Karpas-422 (cell line): ENCODE results near the gene ECHDC3. TPM values are rescaled to one million over a fixed set of nuclear protein-coding genes. Genes with fewer than 3 reads are reported as not detected.

Source experiments
- DNase-seq: peaks from one replicate; pipeline ENCODE4 v3.0.0-alpha.2; 2015
- H2AFZ ChIP-seq: fragments of 200-600 bp; sonication (generic); 2 replicates; pipeline ENCODE4 v1.6.1; 2014; ENCODE audit warnings: antibody characterized with exemption, low read length, mixed read lengths
- H3K27ac ChIP-seq: fragments of 200-600 bp; sonication (generic); 2 replicates; pipeline ENCODE4 v1.5.1; 2014; ENCODE audit warnings: mild to moderate bottlenecking, low read length, moderate library complexity
- H3K27me3 ChIP-seq: fragments of 200-600 bp; sonication (generic); 2 replicates; pipeline ENCODE4 v1.6.1; 2014; ENCODE audit warnings: low read length, mixed read lengths
- H3K36me3 ChIP-seq: fragments of 200-600 bp; sonication (generic); 2 replicates; pipeline ENCODE4 v1.6.1; 2014; ENCODE audit warnings: low read length, mixed read lengths; ENCODE audit not compliant: insufficient read depth
- H3K4me1 ChIP-seq: fragments of 200-600 bp; sonication (generic); 2 replicates; pipeline ENCODE4 v1.6.1; 2014; ENCODE audit warnings: mild to moderate bottlenecking, low read length, mixed read lengths
- H3K4me2 ChIP-seq: fragments of 200-600 bp; sonication (generic); 2 replicates; pipeline ENCODE4 v1.6.1; 2014; ENCODE audit warnings: low read length, low read depth, mild to moderate bottlenecking; ENCODE audit not compliant: poor library complexity, severe bottlenecking
- H3K4me3 ChIP-seq: fragments of 200-600 bp; sonication (generic); 2 replicates; pipeline ENCODE4 v1.5.1; 2014; ENCODE audit warnings: mild to moderate bottlenecking, antibody characterized with exemption, low read length, mixed read lengths
- H3K79me2 ChIP-seq: fragments of 200-600 bp; sonication (generic); 2 replicates; pipeline ENCODE4 v1.6.1; 2014; ENCODE audit warnings: mild to moderate bottlenecking, low read length, mixed read lengths
- H3K9ac ChIP-seq: fragments of 200-600 bp; sonication (generic); 2 replicates; pipeline ENCODE4 v1.6.0; 2014; ENCODE audit warnings: low read length
- H3K9me2 ChIP-seq: fragments of 200-600 bp; sonication (generic), shearing (Covaris generic); replicated peaks from 2 replicates; pipeline ENCODE4 v1.6.0; 2014; ENCODE audit warnings: mild to moderate bottlenecking, low read length, moderate library complexity; ENCODE audit not compliant: insufficient read depth
- H3K9me3 ChIP-seq: fragments of 300-700, 200-600 bp; sonication (generic); 2 replicates; pipeline ENCODE4 v1.6.1; 2014; ENCODE audit warnings: low read length, mixed read lengths
- H4K20me1 ChIP-seq: fragments of 200-600 bp; sonication (generic); 2 replicates; pipeline ENCODE4 v1.6.1; 2014; ENCODE audit warnings: mild to moderate bottlenecking, antibody characterized with exemption, low read length, low read depth; ENCODE audit not compliant: insufficient read depth
- total RNA-seq: library from RNA; depleted of rRNA; stranded (reverse); fragments of >200 nt; shearing (Covaris generic); gene quantifications from 2 replicates; pipeline ENCODE4 v1.2.3, GENCODE V29; 2014; ENCODE audit warnings: low replicate concordance; rRNA removed

Gene ECHDC3
- not detected in 2 replicates for total RNA-seq

GRCh38 chr10:11742009-11742778 is at the start of gene ECHDC3:
Gene ECHDC3 (plus strand): TSS chr10:11742382. CDS start chr10:11742577, 195 bp downstream.
- H3K9ac ChIP-seq: no peak within 1 kb of the TSS
- no peak within 1 kb of the TSS for H3K4me2 ChIP-seq
- no peak for DNase-seq
- H2AFZ ChIP-seq: no peak within 1 kb of the TSS
- H3K4me3 ChIP-seq: no peak within 1 kb of the TSS
- H3K9me2 ChIP-seq: no peaks in the 10 kb centered on the region
- no peaks in the 10 kb centered on the region for H3K4me1 ChIP-seq
- no peak within 1 kb of the TSS for H3K27ac ChIP-seq
- no peaks in the 10 kb centered on the region for H3K79me2 ChIP-seq
- H3K9me3 ChIP-seq: no peaks in the 10 kb centered on the region
- no peaks in the 10 kb centered on the region for H3K27me3 ChIP-seq
- no peaks in the 10 kb centered on the region for H3K36me3 ChIP-seq
- no peaks in the 10 kb centered on the region for H4K20me1 ChIP-seq

GRCh38 chr10:11693376-11693775 is 48.8 kb upstream of the ECHDC3 start:
- H3K9me3 ChIP-seq: no peaks in the 10 kb centered on the region
- H3K79me2 ChIP-seq: no peaks in the 10 kb centered on the region
- no peaks in the 10 kb centered on the region for H3K9me2 ChIP-seq
- H3K9ac ChIP-seq: no peak overlapping the region
- no peak overlapping the region for H3K27ac ChIP-seq
- no peak overlapping the region for H2AFZ ChIP-seq
- H3K4me3 ChIP-seq: no peak overlapping the region
- no peaks in the 10 kb centered on the region for H3K36me3 ChIP-seq
- no peak overlapping the region for H3K4me2 ChIP-seq
- no peaks in the 10 kb centered on the region for H3K27me3 ChIP-seq
- H3K4me1 ChIP-seq: peaks cover 20% of the 10 kb centered on the region
- DNase-seq: no peak
- H4K20me1 ChIP-seq: no peaks in the 10 kb centered on the region

GRCh38 chr10:11695779-11696178 is 46.4 kb upstream of the ECHDC3 start:
- Histone ChIP-seq H3K4me2 (no peak overlapping the region), H3K4me1 (peaks cover 29% of the 10 kb centered on the region), H3K9me2 (no peaks in the 10 kb centered on the region), H2AFZ (peak overlapping the region; percentile 32; the same call in 1 of the 2 replicates), H3K27ac (peak overlapping the region; percentile 37; the same call in 1 of the 2 replicates), H4K20me1 (no peaks in the 10 kb centered on the region), H3K27me3 (no peaks in the 10 kb centered on the region), H3K36me3 (no peaks in the 10 kb centered on the region), H3K9me3 (no peaks in the 10 kb centered on the region), H3K79me2 (no peaks in the 10 kb centered on the region), H3K4me3 (no peak overlapping the region), H3K9ac (peak overlapping the region; percentile 31; the same call in 1 of the 2 replicates)
- DNase-seq: peak; percentile 51

- peak overlapping the region; percentile 83 for H3K27ac ChIP-seq
- H3K9me3 ChIP-seq: no peaks in the 10 kb centered on the region
- no peak overlapping the region for H3K9ac ChIP-seq
- no peak overlapping the region for H2AFZ ChIP-seq
- no peak overlapping the region for H3K4me3 ChIP-seq
- H4K20me1 ChIP-seq: no peaks in the 10 kb centered on the region
- no peaks in the 10 kb centered on the region for H3K27me3 ChIP-seq
- no peaks in the 10 kb centered on the region for H3K79me2 ChIP-seq
- peak; percentile 67 for DNase-seq
- no peaks in the 10 kb centered on the region for H3K36me3 ChIP-seq
- no peak overlapping the region for H3K4me2 ChIP-seq
- no peaks in the 10 kb centered on the region for H3K9me2 ChIP-seq
- peaks cover 29% of the 10 kb centered on the region for H3K4me1 ChIP-seq
Observed at GRCh38 chr10:11697718-11698527, 44.3 kb upstream of the ECHDC3 start.

- no peaks in the 10 kb centered on the region for H3K36me3 ChIP-seq
- peak overlapping the region; percentile 32 for H2AFZ ChIP-seq
- no peaks in the 10 kb centered on the region for H3K9me3 ChIP-seq
- no peak overlapping the region for H3K4me3 ChIP-seq
- no peaks in the 10 kb centered on the region for H3K79me2 ChIP-seq
- H3K4me2 ChIP-seq: peak overlapping the region; percentile 46
- H3K4me1 ChIP-seq: peaks cover 29% of the 10 kb centered on the region
- H3K9ac ChIP-seq: peak overlapping the region; percentile 49
- H3K27me3 ChIP-seq: no peaks in the 10 kb centered on the region
- H4K20me1 ChIP-seq: no peaks in the 10 kb centered on the region
- peak overlapping the region; percentile 83 for H3K27ac ChIP-seq
- no peaks in the 10 kb centered on the region for H3K9me2 ChIP-seq
- peak; percentile 78 for DNase-seq
Observed at GRCh38 chr10:11698691-11699549, 43.3 kb upstream of the ECHDC3 start.

GRCh38 chr10:11699550-11700097 is 42.6 kb upstream of the ECHDC3 start:
- H3K9me2 ChIP-seq: no peaks in the 10 kb centered on the region
- peak overlapping the region; percentile 32 for H2AFZ ChIP-seq
- no peak for DNase-seq
- peak overlapping the region; percentile 46 for H3K4me2 ChIP-seq
- no peaks in the 10 kb centered on the region for H3K36me3 ChIP-seq
- no peaks in the 10 kb centered on the region for H3K9me3 ChIP-seq
- H3K4me1 ChIP-seq: peaks cover 29% of the 10 kb centered on the region
- no peaks in the 10 kb centered on the region for H3K79me2 ChIP-seq
- no peak overlapping the region for H3K4me3 ChIP-seq
- H3K27ac ChIP-seq: peak overlapping the region; percentile 83
- H3K9ac ChIP-seq: peak overlapping the region; percentile 49
- no peaks in the 10 kb centered on the region for H3K27me3 ChIP-seq
- H4K20me1 ChIP-seq: no peaks in the 10 kb centered on the region

GRCh38 chr10:11700539-11700938 is 41.6 kb upstream of the ECHDC3 start:
- H3K9ac ChIP-seq: no peak overlapping the region
- no peak for DNase-seq
- no peaks in the 10 kb centered on the region for H3K36me3 ChIP-seq
- no peak overlapping the region for H2AFZ ChIP-seq
- H3K4me1 ChIP-seq: peaks cover 26% of the 10 kb centered on the region
- H3K27me3 ChIP-seq: no peaks in the 10 kb centered on the region
- no peaks in the 10 kb centered on the region for H3K9me3 ChIP-seq
- H3K27ac ChIP-seq: no peak overlapping the region
- no peak overlapping the region for H3K4me3 ChIP-seq
- no peaks in the 10 kb centered on the region for H3K9me2 ChIP-seq
- H3K79me2 ChIP-seq: no peaks in the 10 kb centered on the region
- H4K20me1 ChIP-seq: no peaks in the 10 kb centered on the region
- no peak overlapping the region for H3K4me2 ChIP-seq
